Panc1 (cell line): Measurements from ENCODE around the gene SLC25A36. TPM values are rescaled to one million over a fixed set of nuclear protein-coding genes. Genes with fewer than 3 reads are reported as not detected.

Experiments
- ATAC-seq: fragments of 200-7000 bp; cut with Tn5 transposase; 2 replicates; pipeline ENCODE4 v1.9.1; 2020; ENCODE audit warnings: mild to moderate bottlenecking, moderate library complexity
- BruUV-seq: library from RNA; stranded (reverse); fragments of 400-500 nt; replicated peaks from 2 replicates; lab custom pipeline; 2021; lab: Mats Ljungman, UMichigan
- CTCF ChIA-PET: fragments of 300-600 bp; sonication (Branson Sonifier 250); formaldehyde crosslinking; loops from one replicate; lab custom pipeline; 2022; ENCODE audit warnings: antibody characterized with exemption; lab: Charles Lee
- POLR2A ChIA-PET: fragments of 300-600 bp; sonication (Branson Sonifier 250); formaldehyde crosslinking; loops from one replicate; lab custom pipeline; 2022; ENCODE audit warnings: antibody characterized with exemption; lab: Charles Lee
- DNase-seq: peaks from one replicate; pipeline ENCODE4 v3.0.0-alpha.2; 2010; ENCODE audit warnings: low read depth, low spot score
- H3K27ac ChIP-seq: 2 replicates; pipeline ENCODE4 v1.5.1; 2011; ENCODE audit warnings: mild to moderate bottlenecking, low read length, inconsistent platforms
- H3K27me3 ChIP-seq: fragments of 200-500 bp; sonication (Bioruptor generic); 2 replicates; pipeline ENCODE4 v1.6.0; 2014; ENCODE audit warnings: low read length, inconsistent platforms; ENCODE audit not compliant: control insufficient read depth, insufficient read depth
- H3K36me3 ChIP-seq: fragments of 200-500 bp; sonication (Bioruptor generic); 2 replicates; pipeline ENCODE4 v1.5.1; 2014; ENCODE audit warnings: inconsistent platforms, mild to moderate bottlenecking, low read length, moderate library complexity; ENCODE audit not compliant: control insufficient read depth, insufficient read depth
- H3K4me1 ChIP-seq: 2 replicates; pipeline ENCODE4 v1.5.1; 2011; ENCODE audit warnings: inconsistent platforms, mild to moderate bottlenecking, low read length, moderate library complexity; ENCODE audit not compliant: control insufficient read depth, insufficient read depth
- H3K4me3 ChIP-seq, 2 experiments: 2 replicates each; pipeline ENCODE4 v1.5.1; 2011 to 2012; ENCODE audit warnings: low read depth in 2 of 2, low read length in 2 of 2, mild to moderate bottlenecking in 2 of 2, inconsistent platforms in 1 of 2, moderate library complexity in 1 of 2
- H3K9me3 ChIP-seq: fragments of 200-500 bp; sonication (Bioruptor generic); 2 replicates; pipeline ENCODE4 v1.5.1; 2014; ENCODE audit warnings: low read depth, mild to moderate bottlenecking, inconsistent platforms, low read length, moderate library complexity; ENCODE audit not compliant: control insufficient read depth, insufficient read depth
- POLR2AphosphoS5 ChIP-seq: IDR thresholded peaks from 2 replicates; pipeline ENCODE4 v1.6.1; 2012; ENCODE audit warnings: mild to moderate bottlenecking, low read depth, low read length, moderate library complexity
- SIN3A ChIP-seq: IDR thresholded peaks from 2 replicates; pipeline ENCODE4 v1.6.1; 2012; ENCODE audit warnings: low read depth, mild to moderate bottlenecking, low read length, moderate library complexity, borderline replicate concordance; ENCODE audit not compliant: insufficient read depth
- TCF7L2 ChIP-seq: IDR thresholded peaks from 2 replicates; pipeline ENCODE4 v1.6.1; 2011; ENCODE audit warnings: mild to moderate bottlenecking, low read depth, low read length, inconsistent platforms
- in situ Hi-C: cut with HindIII; loops from 2 replicates; pipeline ENCODE4 v1.10.0; 2016; ENCODE audit warnings: low sequenced_read_pairs, low pct_unique_long_range_greater_than_20kb
- intact Hi-C: fragments of 100-400 bp; cut with micrococcal nuclease; formaldehyde crosslinking; loops from one replicate; pipeline ENCODE4 v1.10.0; 2022; ENCODE audit not compliant: unreplicated experiment
- total RNA-seq: library from RNA; stranded (reverse); gene quantifications from one replicate; pipeline ENCODE4 v1.2.1, GENCODE V29; 2021; ENCODE audit not compliant: unreplicated experiment
- TF ChIP-seq, protein P1 (sequence below): fragments of 450-650 bp; IDR thresholded peaks from 2 replicates; pipeline ENCODE4 v1.5.1; 2017; ENCODE audit warnings: mild to moderate bottlenecking
- TF ChIP-seq, protein P2 (sequence below), 2 experiments: IDR thresholded peaks; 2 replicates each; pipeline ENCODE4 v1.6.1; 2011 to 2012; ENCODE audit warnings: low read depth in 2 of 2, control low read depth in 1 of 2, low read length in 1 of 2, mild to moderate bottlenecking in 1 of 2, moderate library complexity in 1 of 2; ENCODE audit not compliant: insufficient read depth in 1 of 2

The SLC25A36 gene
- total RNA-seq, 1 experiment from 2014 or later: 69.5 TPM

DNA sequence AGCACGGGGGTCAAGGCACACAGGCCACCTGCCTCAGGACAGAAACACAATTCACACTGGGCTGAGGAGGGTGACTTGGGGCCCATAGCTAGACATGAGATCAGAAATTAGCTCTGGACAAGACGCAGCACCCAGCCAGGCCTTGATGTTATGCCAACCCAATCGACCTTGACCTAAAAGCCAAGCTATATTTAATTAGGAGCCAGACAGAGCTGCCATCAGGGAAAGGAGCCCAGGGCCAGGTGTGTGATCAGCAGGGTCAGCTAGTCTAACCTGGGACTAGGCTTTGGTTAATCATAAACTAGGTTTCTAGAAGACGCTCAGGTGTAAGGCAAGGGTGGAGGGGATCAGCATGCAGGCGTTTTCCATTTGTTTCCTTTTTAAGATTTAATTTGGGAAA lies 23.9 kb upstream of the SLC25A36 start:
- CTCF ChIA-PET: no interaction called here
- H3K4me3 ChIP-seq: no peak overlapping the region
- TF ChIP-seq POLR2AphosphoS5: no peak
- no peak for TF ChIP-seq SIN3A
- TF ChIP-seq TCF7L2: no peak
- TF ChIP-seq, protein P1, sequence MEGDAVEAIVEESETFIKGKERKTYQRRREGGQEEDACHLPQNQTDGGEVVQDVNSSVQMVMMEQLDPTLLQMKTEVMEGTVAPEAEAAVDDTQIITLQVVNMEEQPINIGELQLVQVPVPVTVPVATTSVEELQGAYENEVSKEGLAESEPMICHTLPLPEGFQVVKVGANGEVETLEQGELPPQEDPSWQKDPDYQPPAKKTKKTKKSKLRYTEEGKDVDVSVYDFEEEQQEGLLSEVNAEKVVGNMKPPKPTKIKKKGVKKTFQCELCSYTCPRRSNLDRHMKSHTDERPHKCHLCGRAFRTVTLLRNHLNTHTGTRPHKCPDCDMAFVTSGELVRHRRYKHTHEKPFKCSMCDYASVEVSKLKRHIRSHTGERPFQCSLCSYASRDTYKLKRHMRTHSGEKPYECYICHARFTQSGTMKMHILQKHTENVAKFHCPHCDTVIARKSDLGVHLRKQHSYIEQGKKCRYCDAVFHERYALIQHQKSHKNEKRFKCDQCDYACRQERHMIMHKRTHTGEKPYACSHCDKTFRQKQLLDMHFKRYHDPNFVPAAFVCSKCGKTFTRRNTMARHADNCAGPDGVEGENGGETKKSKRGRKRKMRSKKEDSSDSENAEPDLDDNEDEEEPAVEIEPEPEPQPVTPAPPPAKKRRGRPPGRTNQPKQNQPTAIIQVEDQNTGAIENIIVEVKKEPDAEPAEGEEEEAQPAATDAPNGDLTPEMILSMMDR: no peak
- TF ChIP-seq, protein P2, sequence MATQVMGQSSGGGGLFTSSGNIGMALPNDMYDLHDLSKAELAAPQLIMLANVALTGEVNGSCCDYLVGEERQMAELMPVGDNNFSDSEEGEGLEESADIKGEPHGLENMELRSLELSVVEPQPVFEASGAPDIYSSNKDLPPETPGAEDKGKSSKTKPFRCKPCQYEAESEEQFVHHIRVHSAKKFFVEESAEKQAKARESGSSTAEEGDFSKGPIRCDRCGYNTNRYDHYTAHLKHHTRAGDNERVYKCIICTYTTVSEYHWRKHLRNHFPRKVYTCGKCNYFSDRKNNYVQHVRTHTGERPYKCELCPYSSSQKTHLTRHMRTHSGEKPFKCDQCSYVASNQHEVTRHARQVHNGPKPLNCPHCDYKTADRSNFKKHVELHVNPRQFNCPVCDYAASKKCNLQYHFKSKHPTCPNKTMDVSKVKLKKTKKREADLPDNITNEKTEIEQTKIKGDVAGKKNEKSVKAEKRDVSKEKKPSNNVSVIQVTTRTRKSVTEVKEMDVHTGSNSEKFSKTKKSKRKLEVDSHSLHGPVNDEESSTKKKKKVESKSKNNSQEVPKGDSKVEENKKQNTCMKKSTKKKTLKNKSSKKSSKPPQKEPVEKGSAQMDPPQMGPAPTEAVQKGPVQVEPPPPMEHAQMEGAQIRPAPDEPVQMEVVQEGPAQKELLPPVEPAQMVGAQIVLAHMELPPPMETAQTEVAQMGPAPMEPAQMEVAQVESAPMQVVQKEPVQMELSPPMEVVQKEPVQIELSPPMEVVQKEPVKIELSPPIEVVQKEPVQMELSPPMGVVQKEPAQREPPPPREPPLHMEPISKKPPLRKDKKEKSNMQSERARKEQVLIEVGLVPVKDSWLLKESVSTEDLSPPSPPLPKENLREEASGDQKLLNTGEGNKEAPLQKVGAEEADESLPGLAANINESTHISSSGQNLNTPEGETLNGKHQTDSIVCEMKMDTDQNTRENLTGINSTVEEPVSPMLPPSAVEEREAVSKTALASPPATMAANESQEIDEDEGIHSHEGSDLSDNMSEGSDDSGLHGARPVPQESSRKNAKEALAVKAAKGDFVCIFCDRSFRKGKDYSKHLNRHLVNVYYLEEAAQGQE (IDR thresholded peaks at IDR 0.05; ENCODE audit: insufficient read depth in 1 of 2, low read depth in 2 of 2, low read length in 1 of 2): no peak
- POLR2A ChIA-PET: no interaction called here
- ATAC-seq: no peak
- in situ Hi-C loops (no loop called here), intact Hi-C loops (no loop called here)
- H3K9me3 ChIP-seq: no peaks in the 10 kb centered on the region
- no peak overlapping the region for H3K27ac ChIP-seq
- no TSS peak for BruUV-seq
- no peak for DNase-seq
- H3K36me3 ChIP-seq: no peaks in the 10 kb centered on the region
- peaks cover 7% of the 10 kb centered on the region; the same call in 1 of the 2 replicates for H3K27me3 ChIP-seq
- H3K4me1 ChIP-seq: no peaks in the 10 kb centered on the region

DNA sequence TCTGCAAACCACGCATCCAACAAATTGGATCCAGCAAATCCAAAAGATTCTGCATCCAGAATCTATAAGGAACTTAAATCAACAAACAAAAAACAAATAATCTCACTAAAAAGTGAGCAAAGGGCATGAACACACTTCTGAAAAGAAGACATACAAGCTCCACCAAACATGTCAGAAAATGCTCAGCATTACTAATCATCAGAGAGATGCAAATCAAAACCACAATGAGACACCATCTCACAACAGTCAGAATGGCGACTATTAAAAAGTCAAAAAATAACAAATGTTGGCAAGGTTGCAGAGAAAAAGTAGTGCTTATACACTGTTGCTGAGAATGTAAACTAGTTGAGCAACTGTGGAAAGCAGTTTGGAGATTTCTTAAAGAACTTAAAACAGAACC lies 21.6 kb upstream of the SLC25A36 start:
- ChIA-PET CTCF (no interaction called here), POLR2A (no interaction called here)
- Histone ChIP-seq H3K36me3 (no peaks in the 10 kb centered on the region), H3K9me3 (no peaks in the 10 kb centered on the region), H3K4me3 (no peak overlapping the region), H3K4me1 (no peaks in the 10 kb centered on the region), H3K27ac (no peak overlapping the region), H3K27me3 (peaks cover 5% of the 10 kb centered on the region; the same call in 1 of the 2 replicates)
- in situ Hi-C loops (no loop called here), intact Hi-C loops (no loop called here)
- no peak for ATAC-seq
- no peak for DNase-seq
- BruUV-seq: no TSS peak
- no peak for TF ChIP-seq SIN3A
- TF ChIP-seq TCF7L2: no peak
- no peak for TF ChIP-seq POLR2AphosphoS5
- TF ChIP-seq, protein P1: no peak
- TF ChIP-seq, protein P2 (IDR thresholded peaks at IDR 0.05; ENCODE audit: insufficient read depth in 1 of 2, low read depth in 2 of 2, low read length in 1 of 2): no peak
